DND-41 (cell line): ENCODE results near the gene SLC30A9.

Experiments
- ATAC-seq: fragments of 200-7000 bp; cut with Tn5 transposase; 3 replicates; pipeline ENCODE4 v1.9.1; 2021; ENCODE audit warnings: low read depth; ENCODE audit not compliant: insufficient read depth
- DNase-seq: peaks from one replicate; pipeline ENCODE4 v3.0.0-alpha.2; 2020
- H2AFZ ChIP-seq: 2 replicates; pipeline ENCODE4 v1.6.0; 2012; ENCODE audit warnings: low read depth, low read length
- H3K27ac ChIP-seq: 2 replicates; pipeline ENCODE4 v1.5.1; 2012; ENCODE audit warnings: low read length, inconsistent platforms
- H3K27me3 ChIP-seq: fragments of 200-600 bp; sonication (generic); 2 replicates; pipeline ENCODE4 v1.6.0; 2012; ENCODE audit warnings: low read length, mild to moderate bottlenecking, inconsistent platforms; ENCODE audit not compliant: insufficient read depth, poor library complexity
- H3K36me3 ChIP-seq: 2 replicates; pipeline ENCODE4 v1.5.1; 2012; ENCODE audit warnings: low read length, inconsistent platforms; ENCODE audit not compliant: insufficient read depth
- H3K4me1 ChIP-seq: 2 replicates; pipeline ENCODE4 v1.5.1; 2012; ENCODE audit warnings: mild to moderate bottlenecking, low read length; ENCODE audit not compliant: insufficient read depth
- H3K4me2 ChIP-seq: 2 replicates; pipeline ENCODE4 v1.6.0; 2012; ENCODE audit warnings: mild to moderate bottlenecking, moderate library complexity, low read length, inconsistent platforms; ENCODE audit not compliant: insufficient read depth
- H3K4me3 ChIP-seq, 2 experiments: fragments of 200-600 bp in 1 of 2; shearing (Covaris generic) in 1 of 2; 2 replicates each; pipeline ENCODE4 v1.5.1; 2012 to 2016; ENCODE audit warnings: inconsistent platforms in 2 of 2, low read length in 2 of 2, mild to moderate bottlenecking in 2 of 2, low read depth in 1 of 2, moderate library complexity in 1 of 2
- H3K79me2 ChIP-seq: 2 replicates; pipeline ENCODE4 v1.6.0; 2012; ENCODE audit warnings: low read length, inconsistent platforms; ENCODE audit not compliant: insufficient read depth
- H3K9ac ChIP-seq: 2 replicates; pipeline ENCODE4 v1.6.0; 2012; ENCODE audit warnings: low read depth, mild to moderate bottlenecking, inconsistent platforms, low read length, moderate library complexity
- H3K9me3 ChIP-seq: 2 replicates; pipeline ENCODE4 v1.5.1; 2012; ENCODE audit warnings: low read length, moderate library complexity, mild to moderate bottlenecking, inconsistent platforms; ENCODE audit not compliant: insufficient read depth, severe bottlenecking
- H4K20me1 ChIP-seq: 2 replicates; pipeline ENCODE4 v1.6.0; 2012; ENCODE audit warnings: low read length; ENCODE audit not compliant: insufficient read depth
- CTCF ChIP-seq: IDR thresholded peaks from 2 replicates; pipeline ENCODE4 v1.5.1; 2012; ENCODE audit warnings: borderline replicate concordance, low read length, moderate library complexity, mild to moderate bottlenecking; ENCODE audit not compliant: poor library complexity, severe bottlenecking; ENCODE audit errors: extremely low read depth
- EZH2 ChIP-seq: IDR thresholded peaks from 3 replicates; pipeline ENCODE4 v1.6.1; 2012; ENCODE audit warnings: borderline replicate concordance, low read depth, mild to moderate bottlenecking, moderate library complexity, low read length, inconsistent platforms; ENCODE audit not compliant: severe bottlenecking

The SLC30A9 gene

GRCh38 chr4:42078184-42078801 is 88.0 kb downstream of the SLC30A9 start:
- Histone ChIP-seq H3K9me3 (no peaks in the 10 kb centered on the region), H3K79me2 (no peaks in the 10 kb centered on the region), H3K36me3 (peaks cover 15% of the 10 kb centered on the region), H2AFZ (no peak overlapping the region), H4K20me1 (no peaks in the 10 kb centered on the region), H3K27me3 (no peaks in the 10 kb centered on the region), H3K9ac (no peak overlapping the region), H3K4me1 (no peaks in the 10 kb centered on the region), H3K4me3 (no peak overlapping the region), H3K27ac (no peak overlapping the region), H3K4me2 (no peak overlapping the region)
- TF ChIP-seq CTCF (no peak), EZH2 (no peak)
- ATAC-seq, result no peak
- no peak for DNase-seq

- TF ChIP-seq EZH2 (no peak), CTCF (no peak)
- no peak overlapping the region for H2AFZ ChIP-seq
- H3K9ac ChIP-seq, result no peak overlapping the region
- peaks cover 15% of the 10 kb centered on the region for H3K36me3 ChIP-seq
- no peaks in the 10 kb centered on the region for H3K4me1 ChIP-seq
- H3K4me3 ChIP-seq, result no peak overlapping the region
- H3K27ac ChIP-seq, result no peak overlapping the region
- no peaks in the 10 kb centered on the region for H3K9me3 ChIP-seq
- H4K20me1 ChIP-seq, result no peaks in the 10 kb centered on the region
- no peak for DNase-seq
- no peak overlapping the region for H3K4me2 ChIP-seq
- no peaks in the 10 kb centered on the region for H3K79me2 ChIP-seq
- no peaks in the 10 kb centered on the region for H3K27me3 ChIP-seq
- ATAC-seq, result no peak
Observed at GRCh38 chr4:42080306-42080705, 90.0 kb downstream of the SLC30A9 start.

GRCh38 chr4:42083816-42084215 is 93.5 kb downstream of the SLC30A9 start:
- no peak for ATAC-seq
- no peaks in the 10 kb centered on the region for H4K20me1 ChIP-seq
- H3K9me3 ChIP-seq, result no peaks in the 10 kb centered on the region
- DNase-seq, result no peak
- H3K4me3 ChIP-seq, result no peak overlapping the region
- no peaks in the 10 kb centered on the region for H3K4me1 ChIP-seq
- no peaks in the 10 kb centered on the region for H3K27me3 ChIP-seq
- H2AFZ ChIP-seq, result no peak overlapping the region
- H3K36me3 ChIP-seq, result peaks cover 13% of the 10 kb centered on the region
- no peak overlapping the region for H3K9ac ChIP-seq
- H3K4me2 ChIP-seq, result no peak overlapping the region
- H3K27ac ChIP-seq, result no peak overlapping the region
- no peaks in the 10 kb centered on the region for H3K79me2 ChIP-seq
- TF ChIP-seq EZH2 (no peak), CTCF (no peak)
